NK-92 (cell line): ENCODE results near the gene GPATCH4.
"Not testable (repeated sequence)": the region's sequence is repeated elsewhere in the genome, so short reads cannot be mapped to it uniquely, and the experiment has no call there.

Source experiments
- DNase-seq: peaks from one replicate; lab custom pipeline; 2025; ENCODE audit not compliant: unreplicated experiment; lab: John Stamatoyannopoulos, UW

Gene GPATCH4

DNA sequence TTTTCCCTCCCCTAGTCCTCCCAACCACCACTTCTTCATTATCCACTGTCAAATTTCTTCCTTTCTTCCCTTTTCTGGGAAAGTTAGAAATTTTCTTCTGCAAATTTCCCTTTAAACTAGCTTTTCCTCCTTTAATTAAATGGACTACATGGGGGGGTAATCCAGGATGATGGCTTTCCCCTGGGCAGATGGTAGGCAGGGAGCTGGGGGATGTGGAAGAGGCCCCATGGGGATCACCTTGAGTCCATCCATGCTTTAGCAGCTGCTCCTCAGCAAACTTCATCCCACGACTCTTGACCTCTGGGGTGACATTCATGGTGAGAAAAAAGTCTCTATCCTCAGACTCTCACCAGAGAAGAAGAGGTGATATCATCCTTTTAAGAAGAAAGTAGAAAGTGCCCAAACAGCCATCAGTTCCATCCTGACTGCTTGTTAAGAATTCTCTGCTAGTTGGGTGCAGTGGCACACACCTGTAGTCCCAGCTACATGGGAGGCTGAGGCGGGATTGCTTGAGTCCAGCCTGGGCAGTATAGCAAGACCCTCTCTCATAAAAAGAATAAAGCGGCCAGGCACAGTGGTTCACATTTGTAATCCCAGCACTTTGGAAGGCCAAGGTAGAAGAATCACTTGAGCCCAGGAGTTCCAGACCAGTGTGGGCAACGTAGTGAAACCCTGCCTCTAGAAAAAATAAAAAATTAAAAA lies 2.4 kb downstream of the GPATCH4 start:
- no peak for DNase-seq

- no peak for DNase-seq
Measured at GRCh38 chr1:156598125-156598524, 3.2 kb downstream of the GPATCH4 start.

GRCh38 chr1:156596426-156596825 lies 4.9 kb downstream of the GPATCH4 start:
- no peak for DNase-seq

- no peak for DNase-seq
Measured at GRCh38 chr1:156595016-156595415, 6.3 kb downstream of the GPATCH4 start.

DNA sequence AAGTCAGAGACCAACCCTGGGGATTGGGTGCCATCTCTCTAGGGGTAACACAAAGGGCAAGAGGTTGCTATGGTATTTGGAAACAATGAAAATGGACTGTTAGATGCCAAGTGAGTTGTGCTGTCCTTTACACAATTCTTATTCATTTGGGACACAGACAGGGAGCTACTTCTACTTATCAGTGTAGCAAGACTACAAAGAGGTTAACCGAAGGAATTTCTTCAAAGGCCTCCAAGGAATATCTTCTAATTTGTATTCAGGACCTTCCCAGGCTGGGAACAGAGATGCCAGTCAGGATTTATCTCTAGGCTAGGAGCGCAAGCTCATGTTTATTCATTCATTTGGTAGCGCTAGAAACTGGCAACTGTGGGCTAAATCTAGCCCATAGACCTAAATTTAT lies 7.1 kb downstream of the GPATCH4 start:
- DNase-seq: no peak

DNA sequence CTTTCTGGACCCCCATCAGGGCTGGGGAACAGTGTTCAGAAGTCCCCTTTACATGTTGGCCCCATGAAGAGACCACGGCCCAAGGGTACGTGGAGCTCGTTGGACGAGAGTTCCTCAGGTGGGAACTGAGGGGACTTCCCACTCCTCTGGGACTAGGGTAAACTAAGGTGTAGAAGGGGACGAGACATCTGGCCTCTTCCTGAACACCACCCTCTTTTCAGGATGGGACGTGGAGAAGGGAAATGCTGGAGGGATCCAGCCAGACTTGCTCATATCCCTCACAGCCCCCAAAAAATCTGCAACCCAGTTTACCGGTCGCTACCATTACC lies 7.7 kb downstream of the GPATCH4 start:
- no peak for DNase-seq

- DNase-seq: no peak
Measured at GRCh38 chr1:156592910-156593660, 8.2 kb downstream of the GPATCH4 start.

DNA sequence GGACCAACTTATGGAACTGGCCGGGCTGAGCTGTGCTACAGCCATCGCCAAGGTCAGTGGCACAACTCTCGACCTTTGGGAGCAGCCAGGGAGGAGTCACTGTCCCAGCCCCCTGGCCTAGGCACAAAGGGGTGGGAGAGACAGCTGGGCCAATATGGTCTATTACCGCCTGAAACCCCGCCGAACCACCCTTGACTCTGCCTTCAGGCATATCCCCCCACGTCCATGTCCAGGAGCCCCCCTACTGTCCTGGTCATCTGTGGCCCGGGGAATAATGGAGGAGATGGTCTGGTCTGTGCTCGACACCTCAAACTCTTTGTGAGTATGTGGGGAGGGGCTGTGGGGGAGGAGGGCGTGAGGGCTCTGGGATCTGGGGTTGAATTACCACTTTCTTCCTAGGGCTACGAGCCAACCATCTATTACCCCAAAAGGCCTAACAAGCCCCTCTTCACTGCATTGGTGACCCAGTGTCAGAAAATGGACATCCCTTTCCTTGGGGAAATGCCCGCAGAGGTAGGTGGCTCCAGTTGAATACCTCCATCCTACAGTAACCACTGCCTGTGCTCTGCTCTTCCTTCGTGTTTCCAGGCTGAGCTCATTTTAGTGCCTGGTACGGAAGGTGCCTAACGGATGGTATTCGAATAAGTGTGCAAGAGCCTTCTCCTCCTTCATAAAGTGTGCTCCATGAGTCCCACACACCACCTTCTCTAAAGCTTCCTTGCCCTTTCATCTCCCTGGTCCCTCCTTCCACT lies 8.9 kb downstream of the GPATCH4 start:
- DNase-seq: no peak

GRCh38 chr1:156591432-156592157 lies 9.7 kb downstream of the GPATCH4 start, which contains the start of gene NAXE:
TSS of gene NAXE (plus strand) at chr1:156591776. CDS start at chr1:156591805, 29 bp downstream.
- no peak for DNase-seq

- DNase-seq: no peak
Measured at GRCh38 chr1:156591181-156591431, 10.2 kb downstream of the GPATCH4 start.

GRCh38 chr1:156590326-156591180 lies 10.7 kb downstream of the GPATCH4 start:
- no peak for DNase-seq

DNA sequence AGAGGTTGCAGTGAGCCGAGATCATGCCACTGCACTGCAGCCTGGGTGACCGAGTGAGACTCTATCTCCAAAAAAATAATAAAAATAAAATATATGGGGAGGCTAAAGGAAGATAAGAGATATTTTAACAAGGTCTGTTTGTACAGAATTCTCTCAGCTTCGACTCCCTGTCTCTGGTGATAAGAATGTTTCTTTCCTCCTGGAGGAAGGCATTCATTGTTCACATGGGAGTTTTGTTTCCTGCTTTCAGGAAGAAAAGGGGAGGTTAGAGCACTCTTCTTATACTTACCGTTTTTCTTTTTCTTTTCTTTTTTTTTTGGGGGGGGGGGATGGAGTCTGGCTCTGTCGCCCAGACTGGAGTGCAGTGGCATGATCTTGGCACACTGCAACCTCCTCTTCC lies 11.7 kb downstream of the GPATCH4 start:
- DNase-seq: no peak

DNA sequence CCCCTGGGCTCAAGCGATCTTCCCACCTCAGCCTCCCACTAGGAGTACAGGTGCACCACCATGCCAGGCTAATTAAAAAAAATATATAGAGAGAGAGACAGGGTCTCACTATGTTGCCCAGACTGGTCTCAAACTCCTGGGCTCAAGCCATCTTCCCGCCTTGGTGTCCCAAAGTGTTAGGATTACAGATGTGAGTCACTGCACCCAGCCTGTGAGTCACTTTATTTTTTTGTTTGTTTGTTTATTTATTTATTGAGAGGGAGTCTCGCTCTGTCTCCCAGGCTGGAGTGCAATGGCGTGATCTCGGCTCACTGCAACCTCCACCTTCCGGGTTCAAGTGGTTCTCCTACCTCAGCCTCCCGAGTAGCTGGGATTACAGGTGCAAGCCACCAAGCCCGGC lies 13.4 kb downstream of the GPATCH4 start:
- DNase-seq: not testable (repeated sequence)

- DNase-seq: no peak
Measured at GRCh38 chr1:156586892-156587477, 14.3 kb downstream of the GPATCH4 start.

DNA sequence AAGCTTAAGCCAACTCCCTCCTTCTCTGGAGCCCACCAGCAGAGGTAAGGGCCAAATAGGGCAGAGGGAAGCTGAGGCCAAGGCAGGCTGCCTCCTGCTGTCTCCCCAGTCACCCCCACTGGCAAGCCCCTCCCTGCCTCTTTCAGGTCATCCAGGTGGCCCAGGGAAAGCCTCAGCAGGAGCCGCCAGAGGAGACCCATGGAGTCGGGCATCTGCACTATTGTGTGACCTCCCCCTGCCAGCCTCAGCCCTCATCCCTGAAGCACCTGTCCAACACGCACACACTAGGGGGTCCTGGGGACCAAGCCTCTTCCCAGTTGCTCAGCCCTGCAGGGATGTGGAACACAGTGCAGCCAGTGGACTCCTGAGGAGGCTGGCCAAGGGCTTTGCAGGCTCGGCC lies 15.0 kb downstream of the GPATCH4 start:
- no peak for DNase-seq

DNA sequence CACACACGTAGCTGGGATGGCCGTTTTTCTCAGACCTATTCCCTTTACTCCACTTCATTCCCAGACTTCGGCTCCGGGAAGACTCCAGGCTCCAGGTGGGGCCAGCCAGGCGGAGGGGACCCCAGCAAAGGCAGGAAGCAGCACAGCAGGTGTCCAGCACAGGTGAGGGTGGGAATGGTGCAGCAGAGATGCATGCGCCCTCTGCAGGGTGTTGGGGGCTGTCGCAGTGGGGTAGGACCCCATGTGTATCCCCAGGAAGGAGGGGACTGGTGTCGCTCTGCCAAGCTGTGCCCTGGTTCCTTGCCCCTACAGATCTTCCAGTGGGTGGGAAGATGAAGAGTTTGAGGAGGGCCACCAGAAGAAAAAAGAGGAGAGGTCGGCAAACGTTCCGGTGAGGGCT lies 16.5 kb downstream of the GPATCH4 start:
- DNase-seq: no peak

GRCh38 chr1:156583821-156584622 lies 17.3 kb downstream of the GPATCH4 start:
- no peak for DNase-seq

DNA sequence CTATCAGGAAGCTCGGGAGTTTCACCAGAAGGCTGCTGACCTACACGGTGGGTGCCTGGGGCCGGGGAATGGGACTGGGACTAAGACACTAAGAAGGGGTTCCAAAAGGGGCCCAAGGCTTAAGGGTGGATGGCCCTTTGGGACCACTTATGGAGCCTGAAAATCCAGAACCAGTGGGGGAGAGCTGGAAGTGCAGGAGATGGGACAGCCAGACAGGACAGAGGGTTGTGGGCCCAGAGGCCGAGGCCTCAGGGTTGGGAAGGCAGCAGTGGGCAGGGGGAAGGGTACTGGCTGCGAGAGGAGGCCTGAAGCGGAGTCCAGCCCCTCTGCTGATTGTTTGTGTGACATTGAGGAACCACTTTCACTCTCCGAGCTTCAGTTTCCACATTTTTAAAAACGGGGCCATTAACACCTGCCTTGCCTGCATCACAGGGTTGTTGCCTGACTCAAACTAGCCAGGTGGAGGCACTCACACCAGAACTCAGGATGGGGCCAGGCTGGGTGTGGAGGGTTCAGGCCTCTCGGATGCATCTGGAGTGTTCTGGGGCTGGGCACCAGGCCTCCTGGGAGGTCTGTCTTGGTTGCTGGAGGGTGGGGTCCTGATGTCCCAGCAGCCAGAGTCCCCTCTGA lies 18.8 kb downstream of the GPATCH4 start:
- DNase-seq: no peak
